T-helper 17 cell (primary cell): ENCODE results near the gene DQX1. TPM values are rescaled to one million over a fixed set of nuclear protein-coding genes. Genes with fewer than 3 reads are reported as not detected.
A peak's percentile ranks its signal among the peaks of the same experiment; 100 is the strongest.

Experiments used
- ATAC-seq: fragments of 150-1000 bp; cut with Tn5 transposase; 2 replicates; pipeline ENCODE4 v1.10.0; 2021; ENCODE audit warnings: mild to moderate bottlenecking, moderate library complexity
- DNase-seq, 3 donors: peaks; one replicate each; pipeline versions ENCODE4 v3.0.0 to v3.0.0-alpha.2; 2020 to 2021
- H3K9me3 ChIP-seq: one replicate; pipeline ENCODE4 v1.7.0; 2013; ENCODE audit warnings: low read length, mild to moderate bottlenecking; ENCODE audit not compliant: control insufficient read depth, poor library complexity, severe bottlenecking
- H3K27ac Mint-ChIP-seq: one replicate; pipeline ENCODE4 v1.8.0; 2022; ENCODE audit warnings: mild to moderate bottlenecking, moderate library complexity, mixed read lengths
- H3K27me3 Mint-ChIP-seq: one replicate; pipeline ENCODE4 v1.8.0; 2022; ENCODE audit warnings: mixed read lengths
- H3K36me3 Mint-ChIP-seq: one replicate; pipeline ENCODE4 v1.8.0; 2022; ENCODE audit warnings: low read depth, mixed read lengths
- H3K4me1 Mint-ChIP-seq: one replicate; pipeline ENCODE4 v1.8.0; 2022; ENCODE audit warnings: mild to moderate bottlenecking, mixed read lengths
- H3K4me3 Mint-ChIP-seq: one replicate; pipeline ENCODE4 v1.8.0; 2022; ENCODE audit warnings: mild to moderate bottlenecking, moderate library complexity, mixed read lengths
- total RNA-seq, 4 donors: library from RNA in 2 of 4; stranded (reverse) in 2 of 4; gene quantifications; one replicate each; pipeline ENCODE4 v1.2.3 and lab custom pipeline; 2022 to 2026

DQX1 gene
- total RNA-seq, 2 donors from 2014 or later = 0.23 TPM; not detected in 1

DNA sequence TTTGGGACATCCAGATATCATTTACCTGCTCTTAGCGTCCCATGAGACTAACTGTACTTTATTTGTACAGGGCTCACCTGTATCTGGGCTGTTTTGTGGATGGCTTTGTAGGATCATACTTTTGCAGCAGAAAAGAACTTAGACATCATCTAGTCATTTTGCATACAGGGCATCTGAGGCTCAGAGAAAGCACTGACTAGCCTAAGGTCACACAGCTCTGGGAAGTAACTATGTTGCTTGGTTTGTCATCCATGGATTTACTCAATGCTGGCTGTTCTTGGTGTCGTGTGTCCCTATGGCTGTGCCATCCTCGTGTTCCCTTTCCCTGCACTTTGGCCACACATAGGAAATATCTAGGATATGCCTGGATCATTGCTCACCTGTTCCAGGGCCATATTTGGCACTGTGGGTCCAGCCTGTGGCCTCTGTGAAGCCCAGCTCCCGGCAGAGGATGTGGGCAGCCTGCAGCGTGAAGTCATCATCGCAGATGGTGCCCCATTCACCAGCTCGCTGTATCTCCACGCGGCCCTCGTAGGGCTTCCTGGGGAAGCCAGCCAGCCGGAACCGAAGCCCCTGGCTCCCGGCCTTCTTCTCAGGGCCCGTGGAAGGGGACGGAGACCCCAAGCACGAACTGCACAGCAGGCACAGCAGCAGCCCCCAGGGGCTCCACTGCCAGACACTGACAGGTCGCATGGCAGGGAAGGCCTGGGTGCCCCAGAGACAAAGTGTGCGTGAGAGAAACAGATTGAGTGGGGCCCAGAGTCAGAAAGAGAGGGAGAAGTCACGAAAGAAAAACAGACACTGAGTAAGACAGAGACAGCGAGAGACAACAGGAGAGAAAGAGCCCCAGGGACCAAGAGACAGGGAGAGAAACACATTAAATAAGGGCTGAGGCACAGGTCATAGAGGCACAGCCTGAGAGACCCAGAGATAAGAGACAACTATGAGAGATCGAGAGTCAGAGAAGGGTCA is 26.2 kb upstream of the DQX1 start:
- Mint-ChIP-seq H3K4me3 (peak overlapping the region; percentile 83), H3K4me1 (peaks cover 29% of the 10 kb centered on the region), H3K27ac (peak overlapping the region; percentile 92), H3K27me3 (peaks cover 43% of the 10 kb centered on the region), H3K36me3 (peaks cover 14% of the 10 kb centered on the region)
- DNase-seq (no peak), ATAC-seq (no peak)
- H3K9me3 ChIP-seq = no peaks in the 10 kb centered on the region

DNA sequence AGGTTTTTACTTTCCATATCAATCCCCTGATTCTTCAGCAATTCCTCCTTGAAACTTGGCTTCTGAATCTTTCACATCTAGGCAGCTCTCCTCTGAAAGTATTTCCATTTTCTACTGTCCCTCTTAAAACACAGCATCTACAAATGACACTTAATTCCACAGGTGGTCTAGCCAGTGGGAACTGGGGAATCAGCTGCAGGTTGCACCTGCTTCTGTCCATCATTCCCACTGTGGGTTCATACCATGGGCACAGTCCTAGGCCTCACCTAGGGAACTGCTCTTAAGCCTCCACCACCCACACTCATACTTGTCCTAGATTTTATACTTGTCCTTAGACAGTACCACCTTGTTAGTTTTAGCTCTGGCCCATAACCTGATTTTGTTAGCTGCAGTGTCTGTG is 25.5 kb upstream of the DQX1 start:
- H3K9me3 ChIP-seq = no peaks in the 10 kb centered on the region
- Mint-ChIP-seq H3K4me3 (no peak overlapping the region), H3K4me1 (peaks cover 29% of the 10 kb centered on the region), H3K27me3 (peaks cover 47% of the 10 kb centered on the region), H3K27ac (no peak overlapping the region), H3K36me3 (peaks cover 15% of the 10 kb centered on the region)
- ATAC-seq (no peak), DNase-seq (no peak)

DNA sequence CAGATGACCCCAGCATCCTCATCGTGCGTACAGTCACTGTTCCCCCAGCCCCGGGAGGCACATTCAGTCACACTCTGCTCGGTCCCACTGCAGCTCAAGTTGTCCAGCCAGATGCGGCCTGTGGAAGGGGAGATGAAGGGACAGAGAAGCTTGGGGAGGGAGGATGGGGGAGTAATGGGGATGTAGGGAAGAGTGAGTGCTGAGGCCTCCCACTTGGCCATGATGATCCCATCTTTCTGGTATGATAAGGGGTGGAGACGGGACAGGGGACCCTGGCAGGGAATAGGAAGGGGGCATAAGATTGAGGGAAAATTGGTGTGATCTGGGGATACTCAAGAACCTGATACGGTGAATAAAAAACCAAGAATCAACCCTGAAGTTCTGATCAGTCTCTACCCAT is 24.2 kb upstream of the DQX1 start:
- H3K9me3 ChIP-seq = no peaks in the 10 kb centered on the region
- H3K27ac Mint-ChIP-seq = no peak overlapping the region
- DNase-seq = no peak
- H3K27me3 Mint-ChIP-seq = peaks cover 60% of the 10 kb centered on the region
- H3K4me3 Mint-ChIP-seq = no peak overlapping the region
- H3K36me3 Mint-ChIP-seq = peaks cover 18% of the 10 kb centered on the region
- ATAC-seq = no peak
- peaks cover 24% of the 10 kb centered on the region for H3K4me1 Mint-ChIP-seq

DNA sequence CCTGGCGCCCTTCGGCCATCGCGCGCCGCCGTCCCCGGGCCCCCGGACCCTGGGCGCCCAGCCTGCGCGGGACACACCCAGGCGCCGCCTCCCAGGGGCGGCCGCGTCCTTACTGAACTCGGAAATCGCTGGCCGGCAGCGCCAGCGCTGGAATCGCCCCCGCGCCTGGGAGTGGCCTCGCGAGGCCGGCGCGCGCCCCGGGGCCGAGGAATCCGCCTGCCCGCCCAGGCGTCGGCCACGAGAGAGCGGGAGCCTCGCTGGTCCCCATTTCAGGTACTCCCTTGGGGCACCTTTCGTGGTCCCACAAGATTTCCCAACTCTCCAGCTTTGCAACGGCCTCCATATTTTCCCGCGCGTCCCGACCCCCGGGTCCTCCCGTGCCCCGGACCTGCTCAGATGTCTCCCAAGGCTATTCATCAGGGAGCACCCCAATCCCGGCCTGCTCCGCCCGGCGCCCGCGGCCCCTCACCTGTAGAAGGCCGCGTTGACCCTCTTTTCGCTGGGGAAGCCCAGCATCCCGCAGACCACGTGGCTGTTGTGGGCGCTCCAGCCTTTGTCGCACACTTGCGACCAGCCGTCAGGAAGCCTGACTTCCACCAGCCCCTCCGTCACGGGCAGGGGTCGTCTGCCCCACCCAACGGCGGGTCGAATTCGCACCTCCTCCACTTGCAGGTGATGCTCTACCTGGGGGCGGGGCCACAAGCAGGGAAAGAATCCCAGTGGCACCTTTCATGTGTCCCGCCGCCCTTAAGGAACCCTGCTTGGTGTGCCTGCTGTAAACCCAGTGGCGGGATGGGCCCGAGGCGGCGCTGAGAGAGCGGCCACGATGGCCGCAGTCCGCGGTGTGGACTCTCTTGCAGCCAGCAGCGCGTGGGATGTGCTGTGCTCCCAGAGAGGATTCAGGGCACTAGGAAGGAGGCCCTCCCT is 23.1 kb upstream of the DQX1 start:
- Mint-ChIP-seq H3K27me3 (peaks cover 66% of the 10 kb centered on the region), H3K27ac (no peak overlapping the region), H3K36me3 (peaks cover 18% of the 10 kb centered on the region), H3K4me1 (peaks cover 23% of the 10 kb centered on the region), H3K4me3 (peak overlapping the region; percentile 75)
- ATAC-seq (no peak), DNase-seq (no peak)
- no peaks in the 10 kb centered on the region for H3K9me3 ChIP-seq

DNA sequence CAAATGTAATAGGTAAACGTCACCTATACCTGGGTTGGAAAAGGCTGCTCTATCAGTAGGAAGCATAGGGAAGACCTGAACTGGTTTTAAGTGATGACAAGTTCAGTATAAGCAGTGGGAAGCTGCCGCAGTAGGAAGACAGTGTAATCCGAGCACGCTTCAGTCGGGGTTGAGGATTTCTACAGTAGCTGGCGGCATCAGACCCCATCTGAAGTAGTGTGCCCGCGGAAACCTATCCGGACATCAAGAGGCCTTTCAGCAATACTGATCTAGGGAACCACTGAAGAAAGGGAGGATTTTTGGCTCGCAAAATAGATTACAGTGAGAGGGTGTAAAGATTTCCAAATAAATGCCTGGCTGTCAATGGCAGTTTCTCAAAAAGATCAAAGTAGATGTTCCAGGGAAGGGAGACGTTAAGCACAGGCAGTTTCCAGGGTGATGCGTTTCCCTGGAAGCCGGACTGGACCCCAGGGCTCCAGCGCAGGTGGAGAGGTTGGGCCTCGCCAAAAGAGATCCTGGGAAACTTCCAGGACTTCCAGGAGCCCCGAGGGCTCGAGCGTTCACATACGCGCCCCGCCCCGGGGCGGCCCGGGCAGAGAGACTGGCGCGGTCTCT is 22.4 kb upstream of the DQX1 start:
- Mint-ChIP-seq H3K27me3 (peaks cover 68% of the 10 kb centered on the region), H3K27ac (no peak overlapping the region)
- ATAC-seq = peak; percentile 21

DNA sequence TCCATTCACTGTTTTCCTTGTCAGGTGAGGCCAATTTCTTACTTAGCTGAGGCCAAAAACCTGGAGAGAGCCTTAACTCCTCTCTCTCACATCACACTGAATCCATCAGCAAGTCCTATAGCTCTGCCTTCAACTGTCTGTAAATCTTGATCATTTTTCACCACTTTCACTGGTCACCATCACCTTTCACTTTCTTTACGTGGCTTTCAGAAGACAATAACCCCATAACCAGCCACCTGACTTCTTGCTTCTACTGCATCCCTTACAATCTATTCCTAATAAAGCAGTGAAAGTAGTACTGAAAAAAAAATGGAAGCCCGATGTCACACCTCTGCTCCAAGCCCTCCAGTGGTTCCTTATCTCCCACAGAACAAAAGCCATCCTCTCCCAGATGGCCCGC is 20.0 kb upstream of the DQX1 start:
- H3K27me3 Mint-ChIP-seq = peaks cover 76% of the 10 kb centered on the region
- no peak overlapping the region for H3K27ac Mint-ChIP-seq
- H3K4me3 Mint-ChIP-seq = no peak overlapping the region
- DNase-seq = no peak
- H3K9me3 ChIP-seq = no peaks in the 10 kb centered on the region
- no peak for ATAC-seq
- peaks cover 10% of the 10 kb centered on the region for H3K4me1 Mint-ChIP-seq
- peaks cover 18% of the 10 kb centered on the region for H3K36me3 Mint-ChIP-seq

More for the DNA sequence above, 22.4 kb upstream of the DQX1 start:
- H3K4me1 Mint-ChIP-seq = peaks cover 20% of the 10 kb centered on the region
- peaks cover 18% of the 10 kb centered on the region for H3K36me3 Mint-ChIP-seq
- H3K4me3 Mint-ChIP-seq = peak overlapping the region; percentile 79
- no peak for DNase-seq
- no peaks in the 10 kb centered on the region for H3K9me3 ChIP-seq

DNA sequence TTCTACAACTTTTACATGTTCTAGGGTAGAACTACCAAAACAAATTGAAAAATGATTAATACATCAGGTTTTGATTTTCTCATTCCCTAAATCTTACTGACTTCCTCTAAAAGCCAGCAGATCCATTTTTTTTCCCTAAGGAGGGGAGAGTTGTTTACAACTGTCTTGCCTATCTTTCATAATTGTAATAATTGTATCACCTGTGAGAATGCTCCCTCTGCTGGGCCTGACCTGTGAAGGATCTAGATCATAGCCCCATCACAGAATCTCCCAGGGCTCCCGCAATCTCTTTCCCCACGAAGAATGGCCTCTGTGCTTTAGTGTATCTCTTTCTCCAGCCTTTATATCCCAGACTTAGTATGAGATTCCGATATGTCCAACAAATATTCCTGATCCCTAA is 18.6 kb upstream of the DQX1 start:
- H3K27me3 Mint-ChIP-seq = peaks cover 69% of the 10 kb centered on the region

DNA sequence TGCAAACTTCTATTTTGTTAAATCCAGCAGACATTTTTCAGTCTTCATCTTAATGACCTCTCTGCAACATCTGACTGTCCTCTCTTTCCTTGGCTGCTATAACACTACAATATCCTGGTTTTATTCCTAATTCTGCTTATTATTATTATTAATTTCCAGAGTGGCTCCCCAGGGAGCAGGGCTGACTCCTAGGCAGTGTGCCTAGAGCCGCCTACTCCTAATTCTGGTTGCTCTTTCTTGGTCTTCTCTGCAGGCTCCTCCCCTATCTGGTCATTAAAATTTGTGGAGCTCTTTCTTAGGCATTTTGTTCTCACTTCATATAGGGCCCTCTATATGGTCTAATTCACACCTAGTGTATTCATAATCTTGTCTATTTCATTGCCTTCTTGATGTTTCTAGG is 16.9 kb upstream of the DQX1 start:
- H3K4me1 Mint-ChIP-seq = peaks cover 4% of the 10 kb centered on the region
- no peak overlapping the region for H3K4me3 Mint-ChIP-seq
- peaks cover 74% of the 10 kb centered on the region for H3K27me3 Mint-ChIP-seq

More for the DNA sequence above, 18.6 kb upstream of the DQX1 start:
- Mint-ChIP-seq H3K36me3 (peaks cover 16% of the 10 kb centered on the region), H3K27ac (no peak overlapping the region), H3K4me3 (no peak overlapping the region), H3K4me1 (peaks cover 10% of the 10 kb centered on the region)
- no peak for DNase-seq
- no peaks in the 10 kb centered on the region for H3K9me3 ChIP-seq
- ATAC-seq = no peak

DNA sequence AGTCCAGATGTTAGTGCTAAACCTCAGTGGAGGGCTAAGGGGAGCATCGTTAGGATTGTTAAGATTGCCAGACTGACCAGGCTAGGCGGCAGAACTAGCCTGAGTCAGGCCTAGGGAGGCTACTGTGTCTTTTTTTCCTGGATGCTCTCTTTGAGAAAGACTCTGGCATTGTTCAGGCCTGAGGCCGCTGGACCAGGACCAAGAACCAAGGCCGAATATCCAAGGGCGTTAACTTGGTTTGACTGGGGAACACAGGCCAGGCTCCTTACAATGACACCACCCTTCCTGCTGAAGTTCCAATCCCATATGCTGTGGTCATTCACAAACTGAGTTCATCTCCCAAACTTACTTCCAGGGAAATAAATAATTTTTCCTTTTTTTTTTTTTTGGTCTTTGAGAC is 14.3 kb upstream of the DQX1 start:
- no peak overlapping the region for H3K27ac Mint-ChIP-seq
- H3K36me3 Mint-ChIP-seq = peaks cover 8% of the 10 kb centered on the region
- H3K4me1 Mint-ChIP-seq = peaks cover 4% of the 10 kb centered on the region
- H3K27me3 Mint-ChIP-seq = peaks cover 60% of the 10 kb centered on the region
- DNase-seq (no peak), ATAC-seq (no peak)
- H3K4me3 Mint-ChIP-seq = no peak overlapping the region
- no peaks in the 10 kb centered on the region for H3K9me3 ChIP-seq

More for the DNA sequence above, 16.9 kb upstream of the DQX1 start:
- Mint-ChIP-seq H3K27ac (peak overlapping the region; percentile 53), H3K36me3 (peaks cover 11% of the 10 kb centered on the region)
- no peak for DNase-seq
- H3K9me3 ChIP-seq = no peaks in the 10 kb centered on the region
- no peak for ATAC-seq

DNA sequence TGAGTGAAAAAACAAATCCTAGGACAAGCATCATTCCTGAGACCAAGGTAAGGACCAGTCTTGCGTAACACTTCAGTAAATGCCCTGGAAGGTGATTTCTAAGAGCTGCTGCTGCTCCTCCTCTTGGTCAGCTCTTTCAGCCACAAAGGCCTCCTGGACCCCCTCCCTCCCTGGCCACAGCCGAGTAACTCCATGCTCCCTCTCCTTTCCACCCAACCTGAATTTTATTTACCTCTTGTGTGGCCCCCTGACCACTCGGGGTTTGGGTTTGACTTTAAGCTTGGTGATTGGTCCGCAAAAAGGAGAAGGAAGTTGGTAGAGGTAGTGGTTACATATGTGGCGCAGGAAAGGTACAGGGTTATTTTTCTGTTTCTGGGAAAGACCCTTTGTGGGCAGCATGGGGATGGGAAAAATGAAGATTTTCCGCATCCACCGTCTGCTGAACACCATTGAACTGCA is 12.9 kb upstream of the DQX1 start:
- Mint-ChIP-seq H3K4me3 (peak overlapping the region; percentile 31), H3K27ac (no peak overlapping the region), H3K4me1 (peaks cover 2% of the 10 kb centered on the region), H3K36me3 (peaks cover 8% of the 10 kb centered on the region), H3K27me3 (peaks cover 54% of the 10 kb centered on the region)
- DNase-seq = no peak
- no peak for ATAC-seq
- no peaks in the 10 kb centered on the region for H3K9me3 ChIP-seq

DNA sequence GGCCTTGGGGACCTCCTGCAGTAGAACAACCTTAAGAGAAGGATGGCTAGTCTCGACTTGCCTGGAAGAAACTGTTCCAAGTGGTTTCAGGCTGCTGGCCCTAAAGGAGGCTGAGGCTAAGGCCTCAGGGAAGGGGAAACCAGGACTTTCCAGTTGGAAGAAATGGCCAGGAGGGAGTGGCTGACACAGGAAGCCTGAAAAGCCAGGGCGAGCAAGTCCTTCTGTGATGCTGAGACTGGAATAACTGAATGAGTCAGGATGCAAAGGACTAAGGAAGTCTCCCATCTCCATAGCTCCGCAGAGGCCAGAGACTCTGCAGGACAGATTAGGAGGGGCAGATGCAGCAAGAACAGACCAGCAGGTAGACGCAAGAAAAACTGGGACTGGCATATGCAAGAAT is 11.1 kb upstream of the DQX1 start:
- no peak overlapping the region for H3K27ac Mint-ChIP-seq
- H3K36me3 Mint-ChIP-seq = peaks cover 4% of the 10 kb centered on the region

DNA sequence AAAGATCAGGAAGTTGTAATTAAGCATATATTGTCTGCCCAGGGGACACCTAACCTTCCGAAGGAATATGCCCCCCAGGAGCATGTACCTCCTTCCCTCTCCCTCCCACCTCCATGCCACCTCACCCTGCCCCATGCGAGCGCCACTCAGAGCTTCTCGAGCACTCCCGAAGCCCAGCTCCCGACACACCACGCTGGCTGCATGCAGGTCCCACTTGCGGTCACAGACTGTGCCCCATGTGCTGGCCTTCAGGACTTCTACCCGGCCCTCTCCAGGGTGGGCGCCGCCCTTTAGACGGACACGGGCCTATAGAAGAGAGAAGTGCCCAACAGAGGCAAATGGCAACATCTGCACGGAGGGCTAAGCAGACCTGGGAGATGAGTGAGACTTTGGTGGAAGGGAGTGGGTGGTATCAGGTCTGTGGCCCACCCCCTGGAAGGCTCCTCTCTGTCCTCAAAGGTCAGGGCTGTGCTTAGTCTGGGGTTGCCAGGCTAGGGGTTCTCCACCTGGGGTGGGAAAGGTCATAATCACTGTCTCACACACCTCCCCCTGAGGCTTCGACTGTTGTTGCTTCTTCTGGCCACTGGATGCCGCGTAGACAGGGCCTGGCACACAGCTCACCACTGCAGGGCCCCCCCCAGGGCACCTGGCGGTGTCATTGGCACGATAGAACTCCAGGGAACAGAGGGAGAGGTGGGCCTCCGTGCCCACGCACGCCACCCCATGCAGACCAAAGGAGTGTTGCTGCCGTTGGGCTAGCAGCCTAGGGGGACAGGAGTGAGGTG is 10.3 kb upstream of the DQX1 start:
- DNase-seq = no peak
- Mint-ChIP-seq H3K4me1 (peaks cover 10% of the 10 kb centered on the region), H3K4me3 (no peak overlapping the region), H3K36me3 (peaks cover 5% of the 10 kb centered on the region), H3K27ac (no peak overlapping the region), H3K27me3 (peaks cover 36% of the 10 kb centered on the region)
- no peak for ATAC-seq
- H3K9me3 ChIP-seq = no peaks in the 10 kb centered on the region

More for the DNA sequence above, 11.1 kb upstream of the DQX1 start:
- Mint-ChIP-seq H3K4me1 (peaks cover 4% of the 10 kb centered on the region), H3K4me3 (no peak overlapping the region), H3K27me3 (peaks cover 40% of the 10 kb centered on the region)
- no peak for ATAC-seq
- no peak for DNase-seq
- no peaks in the 10 kb centered on the region for H3K9me3 ChIP-seq
